Measurements from ENCODE around the gene TRIM71.
A peak's percentile ranks its signal among the peaks of the same experiment; 100 is the strongest.
"Not testable (repeated sequence)": the region's sequence is repeated elsewhere in the genome, so short reads cannot be mapped to it uniquely, and the experiment has no call there.

Gene TRIM71

GRCh38 chr3:32794487-32795308, 23.1 kb upstream of the TRIM71 start:
- 70% methylated on average over 8 of the region's 8 CpGs for WGBS
- no peak overlapping the region for H3K18ac ChIP-seq (ENCODE audit: low read depth in 1 of 2, low read length in 2 of 2)
- H3K9ac ChIP-seq (ENCODE audit: low read length), result no peak overlapping the region
- H4K91ac ChIP-seq (ENCODE audit: low read length), result no peak overlapping the region
- peaks cover 5 to 8% of the 10 kb centered on the region in 2 experiments for H3K27me3 ChIP-seq (ENCODE audit: control insufficient read depth in 1 of 2, insufficient read depth in 1 of 2, low read length in 2 of 2)
- no peak overlapping the region for H2BK15ac ChIP-seq (ENCODE audit: low read depth, poor library complexity, severe bottlenecking)
- no peak overlapping the region for H2BK120ac ChIP-seq (ENCODE audit: low read depth, low read length)
- no peak overlapping the region for H3K4me3 ChIP-seq (ENCODE audit: insufficient read depth in 1 of 2, low read depth in 1 of 2, low read length in 2 of 2)
- H2BK5ac ChIP-seq (ENCODE audit: low read depth, low read length, poor library complexity, severe bottlenecking), result no peak overlapping the region
- DNase-seq, result peak; percentile 46
- H3K36me3 ChIP-seq (ENCODE audit: control insufficient read depth in 1 of 2, insufficient read depth in 2 of 2, low read depth in 1 of 2, low read length in 2 of 2), result no peaks in the 10 kb centered on the region
- no peak overlapping the region for H4K8ac ChIP-seq (ENCODE audit: low read length)
- H2AFZ ChIP-seq (ENCODE audit: low read depth, low read length), result no peak overlapping the region
- no peak overlapping the region for H3K4me2 ChIP-seq (ENCODE audit: low read length, poor library complexity, severe bottlenecking)
- no peak overlapping the region for H2BK12ac ChIP-seq (ENCODE audit: low read length in 2 of 2)
- H3K79me1 ChIP-seq (replicated peaks; ENCODE audit: low read length, poor library complexity, severe bottlenecking), result no peaks in the 10 kb centered on the region
- H3K27ac ChIP-seq (ENCODE audit: low read length, poor library complexity, severe bottlenecking), result no peak overlapping the region
- H3K23ac ChIP-seq (ENCODE audit: low read length in 2 of 2), result no peak overlapping the region
- no peak overlapping the region for H3K14ac ChIP-seq (ENCODE audit: low read length in 2 of 2)
- H2AK5ac ChIP-seq (ENCODE audit: low read length, severe bottlenecking), result no peak overlapping the region
- H3K4ac ChIP-seq (ENCODE audit: low read depth in 1 of 2, low read length in 2 of 2), result no peak overlapping the region
- H3K9me3 ChIP-seq (ENCODE audit: control insufficient read depth, low read length), result no peaks in the 10 kb centered on the region
- H3K4me1 ChIP-seq (ENCODE audit: control insufficient read depth, insufficient read depth, low read depth, low read length), result no peaks in the 10 kb centered on the region

DNA sequence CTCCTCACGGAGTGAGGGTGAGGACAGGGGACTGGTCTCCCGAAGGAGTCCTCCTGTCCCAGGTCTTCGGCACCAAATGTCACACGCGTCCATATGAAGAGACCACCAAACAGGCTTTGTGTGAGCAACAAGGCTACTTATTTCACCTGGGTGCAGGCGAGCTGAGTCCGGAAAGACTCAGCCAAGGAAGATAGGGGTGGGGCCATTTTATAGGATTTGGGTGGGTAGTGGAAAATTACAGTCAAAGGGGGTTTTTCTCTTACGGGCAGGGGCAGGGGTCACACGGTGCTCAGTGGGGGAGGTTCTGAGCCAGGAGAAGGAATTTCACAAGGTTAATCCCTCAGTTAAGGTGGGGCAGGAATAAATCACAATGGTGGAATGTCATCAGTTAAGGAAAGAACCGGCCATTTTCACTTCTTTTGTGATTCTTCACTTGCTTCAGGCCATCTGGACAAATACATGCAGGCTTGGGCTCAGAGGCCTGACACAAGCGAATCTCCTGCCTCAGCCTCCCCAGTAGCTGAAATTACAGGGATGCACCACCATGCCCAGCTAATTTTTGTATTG, 21.3 kb upstream of the TRIM71 start:
- not testable (repeated sequence) for H3K9ac ChIP-seq (ENCODE audit: low read length); H2BK120ac ChIP-seq (ENCODE audit: low read depth, low read length); H2AFZ ChIP-seq (ENCODE audit: low read depth, low read length); H3K79me1 ChIP-seq (replicated peaks; ENCODE audit: low read length, poor library complexity, severe bottlenecking); H4K91ac ChIP-seq (ENCODE audit: low read length); H3K18ac ChIP-seq (ENCODE audit: low read depth in 1 of 2, low read length in 2 of 2); H2AK5ac ChIP-seq (ENCODE audit: low read length, severe bottlenecking); H3K4me2 ChIP-seq (ENCODE audit: low read length, poor library complexity, severe bottlenecking); H3K27ac ChIP-seq (ENCODE audit: low read length, poor library complexity, severe bottlenecking); H3K4ac ChIP-seq (ENCODE audit: low read depth in 1 of 2, low read length in 2 of 2); H3K23ac ChIP-seq (ENCODE audit: low read length in 2 of 2); H3K9me3 ChIP-seq (ENCODE audit: control insufficient read depth, low read length); H3K4me1 ChIP-seq (ENCODE audit: control insufficient read depth, insufficient read depth, low read depth, low read length); H2BK15ac ChIP-seq (ENCODE audit: low read depth, poor library complexity, severe bottlenecking); H2BK5ac ChIP-seq (ENCODE audit: low read depth, low read length, poor library complexity, severe bottlenecking); H3K4me3 ChIP-seq (ENCODE audit: insufficient read depth in 1 of 2, low read depth in 1 of 2, low read length in 2 of 2); DNase-seq; H3K14ac ChIP-seq (ENCODE audit: low read length in 2 of 2); H2BK12ac ChIP-seq (ENCODE audit: low read length in 2 of 2); H4K8ac ChIP-seq (ENCODE audit: low read length); H3K36me3 ChIP-seq (ENCODE audit: control insufficient read depth in 1 of 2, insufficient read depth in 2 of 2, low read depth in 1 of 2, low read length in 2 of 2)
- WGBS, result 84% methylated on average over 11 of the region's 11 CpGs
- peaks cover 5 to 18% of the 10 kb centered on the region in 2 experiments for H3K27me3 ChIP-seq (ENCODE audit: control insufficient read depth in 1 of 2, insufficient read depth in 1 of 2, low read length in 2 of 2)

DNA sequence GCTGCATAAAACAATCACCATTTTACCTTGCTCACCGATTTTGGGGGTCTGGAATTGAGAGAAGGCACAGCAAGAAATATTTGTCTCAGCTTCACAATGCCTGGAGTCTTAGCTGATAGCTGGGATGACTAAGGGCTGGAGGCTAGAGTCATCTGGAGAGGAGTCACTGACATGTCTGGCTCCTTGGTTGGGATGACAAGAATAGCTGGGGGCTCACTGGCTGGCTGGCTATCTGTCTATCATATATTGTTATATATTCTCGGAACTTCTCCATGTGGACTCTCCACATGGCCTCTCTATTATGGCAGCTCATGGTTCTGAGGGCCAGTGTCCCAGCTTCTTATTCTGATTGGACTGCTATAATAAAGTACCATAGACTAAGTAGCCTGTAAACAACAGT, 20.0 kb upstream of the TRIM71 start:
- H3K4ac ChIP-seq (ENCODE audit: low read depth in 1 of 2, low read length in 2 of 2), result no peak overlapping the region
- no peak overlapping the region for H4K91ac ChIP-seq (ENCODE audit: low read length)
- no peaks in the 10 kb centered on the region for H3K9me3 ChIP-seq (ENCODE audit: control insufficient read depth, low read length)

DNA sequence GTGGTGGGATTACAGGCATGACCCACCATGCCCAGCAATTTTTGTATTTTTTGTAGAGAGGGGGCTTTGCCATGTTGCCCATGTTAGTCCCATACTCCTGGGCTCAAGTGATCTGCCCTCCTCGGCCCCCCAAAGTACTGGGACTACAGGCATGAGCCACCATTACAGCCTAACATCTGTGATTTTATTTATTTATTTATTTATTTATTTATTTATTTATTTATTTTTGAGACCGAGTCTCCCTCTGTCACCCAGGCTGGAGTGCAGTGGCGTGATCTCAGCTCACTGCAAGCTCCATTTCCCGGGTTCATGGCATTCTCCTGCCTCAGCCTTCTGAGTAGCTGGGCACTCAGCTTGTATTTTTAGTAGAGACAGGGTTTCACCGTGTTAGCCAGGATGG, 16.4 kb upstream of the TRIM71 start:
- 92% methylated on average over 5 of the region's 5 CpGs for WGBS
- not testable (repeated sequence) for H3K18ac ChIP-seq (ENCODE audit: low read depth in 1 of 2, low read length in 2 of 2)

More for the DNA sequence above, 20.0 kb upstream of the TRIM71 start:
- Histone ChIP-seq H3K4me3 (ENCODE audit: insufficient read depth in 1 of 2, low read depth in 1 of 2, low read length in 2 of 2) (no peak overlapping the region), H4K8ac (ENCODE audit: low read length) (no peak overlapping the region), H3K4me2 (ENCODE audit: low read length, poor library complexity, severe bottlenecking) (no peak overlapping the region), H3K79me1 (replicated peaks; ENCODE audit: low read length, poor library complexity, severe bottlenecking) (no peaks in the 10 kb centered on the region), H3K27ac (ENCODE audit: low read length, poor library complexity, severe bottlenecking) (no peak overlapping the region), H3K4me1 (ENCODE audit: control insufficient read depth, insufficient read depth, low read depth, low read length) (no peaks in the 10 kb centered on the region), H2BK12ac (ENCODE audit: low read length in 2 of 2) (no peak overlapping the region), H2AK5ac (ENCODE audit: low read length, severe bottlenecking) (no peak overlapping the region), H2BK5ac (ENCODE audit: low read depth, low read length, poor library complexity, severe bottlenecking) (no peak overlapping the region), H3K9ac (ENCODE audit: low read length) (no peak overlapping the region), H2BK15ac (ENCODE audit: low read depth, poor library complexity, severe bottlenecking) (no peak overlapping the region), H3K36me3 (ENCODE audit: control insufficient read depth in 1 of 2, insufficient read depth in 2 of 2, low read depth in 1 of 2, low read length in 2 of 2) (no peaks in the 10 kb centered on the region), H2AFZ (ENCODE audit: low read depth, low read length) (no peak overlapping the region), H3K14ac (ENCODE audit: low read length in 2 of 2) (no peak overlapping the region), H3K18ac (ENCODE audit: low read depth in 1 of 2, low read length in 2 of 2) (no peak overlapping the region), H3K23ac (ENCODE audit: low read length in 2 of 2) (no peak overlapping the region), H3K27me3 (ENCODE audit: control insufficient read depth in 1 of 2, insufficient read depth in 1 of 2, low read length in 2 of 2) (peaks cover 5 to 18% of the 10 kb centered on the region in 2 experiments), H2BK120ac (ENCODE audit: low read depth, low read length) (no peak overlapping the region)
- DNase-seq, result no peak
- 92% methylated on average over 2 of the region's 2 CpGs for WGBS

More for the DNA sequence above, 16.4 kb upstream of the TRIM71 start:
- H3K79me1 ChIP-seq (replicated peaks; ENCODE audit: low read length, poor library complexity, severe bottlenecking); H2BK5ac ChIP-seq (ENCODE audit: low read depth, low read length, poor library complexity, severe bottlenecking); H4K8ac ChIP-seq (ENCODE audit: low read length); H2BK12ac ChIP-seq (ENCODE audit: low read length in 2 of 2); H3K14ac ChIP-seq (ENCODE audit: low read length in 2 of 2); H3K4me3 ChIP-seq (ENCODE audit: insufficient read depth in 1 of 2, low read depth in 1 of 2, low read length in 2 of 2); H3K23ac ChIP-seq (ENCODE audit: low read length in 2 of 2); H2AFZ ChIP-seq (ENCODE audit: low read depth, low read length); H3K9ac ChIP-seq (ENCODE audit: low read length); H2BK15ac ChIP-seq (ENCODE audit: low read depth, poor library complexity, severe bottlenecking); H3K9me3 ChIP-seq (ENCODE audit: control insufficient read depth, low read length); H2BK120ac ChIP-seq (ENCODE audit: low read depth, low read length); H4K91ac ChIP-seq (ENCODE audit: low read length); DNase-seq; H3K4me1 ChIP-seq (ENCODE audit: control insufficient read depth, insufficient read depth, low read depth, low read length); H3K4me2 ChIP-seq (ENCODE audit: low read length, poor library complexity, severe bottlenecking); H2AK5ac ChIP-seq (ENCODE audit: low read length, severe bottlenecking); H3K27ac ChIP-seq (ENCODE audit: low read length, poor library complexity, severe bottlenecking); H3K4ac ChIP-seq (ENCODE audit: low read depth in 1 of 2, low read length in 2 of 2); H3K36me3 ChIP-seq (ENCODE audit: control insufficient read depth in 1 of 2, insufficient read depth in 2 of 2, low read depth in 1 of 2, low read length in 2 of 2): not testable (repeated sequence)
- peaks cover 0 to 10% of the 10 kb centered on the region in 2 experiments for H3K27me3 ChIP-seq (ENCODE audit: control insufficient read depth in 1 of 2, insufficient read depth in 1 of 2, low read length in 2 of 2)
